Keratinocyte (primary cell): ENCODE measurements around the gene CKAP2. TPM values are rescaled to one million over a fixed set of nuclear protein-coding genes. Genes with fewer than 3 reads are reported as not detected.
A peak's percentile ranks its signal among the peaks of the same experiment; 100 is the strongest.

Source experiments
- DNase-seq: peaks from one replicate; pipeline ENCODE4 v3.0.0-alpha.2; 2011; ENCODE audit warnings: low read depth, missing footprints, low spot score
- FAIRE-seq: peaks from 2 replicates; lab custom pipeline; 2011; peaks lifted over from hg19 to GRCh38; lab: Jason Lieb, UNC
- H2AFZ ChIP-seq: 2 replicates; pipeline ENCODE4 v1.6.0; 2012; ENCODE audit warnings: low read length, control low read depth, inconsistent platforms; ENCODE audit not compliant: control insufficient read depth
- H3K27ac ChIP-seq: 2 replicates; pipeline ENCODE4 v1.5.1; 2011; ENCODE audit warnings: low read length; ENCODE audit not compliant: control insufficient read depth, insufficient read depth
- H3K27me3 ChIP-seq: 3 replicates; pipeline ENCODE4 v1.6.0; 2011; ENCODE audit warnings: low read length; ENCODE audit not compliant: control insufficient read depth, insufficient read depth; ENCODE audit errors: extremely low read depth
- H3K36me3 ChIP-seq, 2 experiments: 2 replicates in 1 of 2; 3 replicates in 1 of 2; pipeline ENCODE4 v1.5.1; 2011; ENCODE audit warnings: low read length in 2 of 2, mild to moderate bottlenecking in 1 of 2; ENCODE audit not compliant: control insufficient read depth in 2 of 2, insufficient read depth in 2 of 2; ENCODE audit errors: extremely low read depth in 1 of 2
- H3K4me1 ChIP-seq: 3 replicates; pipeline ENCODE4 v1.5.1; 2011; ENCODE audit warnings: low read length; ENCODE audit not compliant: control insufficient read depth, insufficient read depth; ENCODE audit errors: extremely low read depth
- H3K4me2 ChIP-seq: 3 replicates; pipeline ENCODE4 v1.6.0; 2011; ENCODE audit warnings: low read depth, low read length; ENCODE audit not compliant: control insufficient read depth, insufficient read depth; ENCODE audit errors: extremely low read depth
- H3K4me3 ChIP-seq, 3 experiments: fragments of 200-600 bp in 1 of 3; sonication (generic) in 1 of 3; 2 replicates in 2 of 3; 3 replicates in 1 of 3; pipeline ENCODE4 v1.5.1; 2011 to 2016; ENCODE audit warnings: low read length in 3 of 3, mild to moderate bottlenecking in 3 of 3, control low read depth in 2 of 3, inconsistent platforms in 1 of 3, low read depth in 1 of 3, mixed read lengths in 1 of 3, mixed run types in 1 of 3, moderate library complexity in 1 of 3; ENCODE audit not compliant: control insufficient read depth in 2 of 3, insufficient read depth in 2 of 3; ENCODE audit errors: extremely low read depth in 1 of 3
- H3K79me2 ChIP-seq: 2 replicates; pipeline ENCODE4 v1.6.0; 2012; ENCODE audit warnings: low read length; ENCODE audit not compliant: control insufficient read depth, insufficient read depth
- H3K9ac ChIP-seq: 3 replicates; pipeline ENCODE4 v1.6.0; 2011; ENCODE audit warnings: low read length; ENCODE audit not compliant: control insufficient read depth, insufficient read depth; ENCODE audit errors: extremely low read depth
- H3K9me1 ChIP-seq: 3 replicates; pipeline ENCODE4 v1.6.0; 2011; ENCODE audit warnings: low read length; ENCODE audit not compliant: control insufficient read depth, insufficient read depth; ENCODE audit errors: extremely low read depth
- H3K9me3 ChIP-seq: 2 replicates; pipeline ENCODE4 v1.5.1; 2012; ENCODE audit warnings: low read depth, low read length; ENCODE audit not compliant: control insufficient read depth
- H4K20me1 ChIP-seq: 3 replicates; pipeline ENCODE4 v1.6.0; 2011; ENCODE audit warnings: low read length; ENCODE audit not compliant: control insufficient read depth, insufficient read depth; ENCODE audit errors: extremely low read depth
- EZH2 ChIP-seq: IDR thresholded peaks from one replicate; pipeline ENCODE4 v1.6.1; 2012; ENCODE audit warnings: inconsistent platforms, mild to moderate bottlenecking, low read length, moderate library complexity
- dilution Hi-C: fragments of 300-500 bp; cut with MboI; formaldehyde crosslinking; loops from one replicate; pipeline ENCODE4 v1.7.0; 2020; ENCODE audit warnings: low sequenced_read_pairs; ENCODE audit not compliant: extremely low pct_ligation_motif_present
- polyA plus RNA-seq, 5 experiments: library from polyadenylated mRNA; depleted of rRNA in 3 of 5; stranded (reverse) in 3 of 5; stranded (forward) in 1 of 5; unstranded in 1 of 5; fragments of >200 nt; gene quantifications; 1 replicate in 1 of 5; 2 replicates in 3 of 5; 3 replicates in 1 of 5; pipeline versions ENCODE4 v1.2.1 to v1.2.3, GENCODE V29; 2011 to 2012; ENCODE audit warnings: missing spikeins in 2 of 5, low read depth in 1 of 5, low replicate concordance in 1 of 5
- TF ChIP-seq, protein P1 (sequence below), 3 experiments: IDR thresholded peaks in 1 of 3; conservative IDR thresholded peaks in 1 of 3; optimal IDR thresholded peaks in 1 of 3; 2 replicates in 2 of 3; 3 replicates in 1 of 3; pipeline versions ENCODE3 to v1.5.1; 2011; ENCODE audit warnings: low read length in 3 of 3, mild to moderate bottlenecking in 3 of 3, moderate library complexity in 2 of 3, control low read depth in 1 of 3, inconsistent platforms in 1 of 3; ENCODE audit not compliant: insufficient read depth in 2 of 3; ENCODE audit errors: extremely low read depth in 1 of 3

CKAP2 gene
- polyA plus RNA-seq, 1 donor (not counting 4 experiments of a cell fraction or from before 2014, with no cell fraction given): 29.7 TPM

DNA sequence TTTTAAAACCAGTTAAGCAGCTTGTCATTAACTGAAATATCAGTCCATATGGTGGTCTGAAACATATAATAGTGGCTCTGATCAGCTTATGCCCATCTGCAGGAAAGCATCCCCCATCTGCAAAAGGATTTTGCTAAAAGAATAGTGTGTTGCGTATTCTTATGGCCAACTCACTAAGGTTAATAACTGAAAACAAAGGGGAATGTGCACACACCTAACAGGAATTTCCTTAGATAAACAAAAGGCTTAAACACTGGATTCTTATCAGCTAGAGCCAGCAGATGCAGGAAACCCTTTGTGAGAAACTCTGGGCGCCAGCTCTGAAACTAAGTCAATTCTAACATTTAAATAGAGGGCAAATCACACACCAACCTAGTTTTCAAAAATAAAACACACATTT is 27.0 kb upstream of the CKAP2 start:
- dilution Hi-C loops: no loop called here
- no peaks in the 10 kb centered on the region for H4K20me1 ChIP-seq
- DNase-seq: no peak
- H3K27me3 ChIP-seq: no peaks in the 10 kb centered on the region
- no peak overlapping the region for H2AFZ ChIP-seq
- H3K4me1 ChIP-seq: no peaks in the 10 kb centered on the region
- H3K4me3 ChIP-seq: no peak overlapping the region
- H3K27ac ChIP-seq: no peak overlapping the region
- no peaks in the 10 kb centered on the region for H3K9me3 ChIP-seq
- FAIRE-seq: peak; percentile 71
- no peak for TF ChIP-seq EZH2
- H3K36me3 ChIP-seq: peaks cover 13 to 20% of the 10 kb centered on the region in 2 experiments
- H3K4me2 ChIP-seq: no peak overlapping the region
- no peak overlapping the region for H3K9ac ChIP-seq
- peaks cover 4% of the 10 kb centered on the region for H3K79me2 ChIP-seq
- no peaks in the 10 kb centered on the region for H3K9me1 ChIP-seq

DNA sequence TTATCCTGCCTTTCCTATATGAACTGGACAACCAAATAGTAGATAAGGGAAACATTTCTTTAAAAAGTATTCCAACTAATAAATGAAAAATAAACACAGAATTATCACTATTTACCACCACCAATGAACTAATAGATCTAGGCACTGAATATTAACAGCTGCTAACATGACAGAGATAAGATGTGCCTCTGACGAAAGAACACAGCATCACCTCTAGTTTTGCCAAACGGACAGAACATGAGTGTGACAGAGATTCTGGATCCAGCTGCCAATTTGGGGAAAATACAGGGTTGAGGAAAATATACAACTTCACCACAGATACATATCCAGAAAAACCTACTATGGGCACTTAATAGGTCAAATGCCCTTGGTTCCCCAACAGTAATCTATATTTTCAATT is 22.8 kb upstream of the CKAP2 start:
- Histone ChIP-seq H3K4me1 (no peaks in the 10 kb centered on the region), H3K27me3 (no peaks in the 10 kb centered on the region), H4K20me1 (no peaks in the 10 kb centered on the region), H3K9ac (no peak overlapping the region), H2AFZ (no peak overlapping the region), H3K36me3 (peaks cover 11 to 21% of the 10 kb centered on the region in 2 experiments), H3K9me3 (no peaks in the 10 kb centered on the region), H3K79me2 (peaks cover 4% of the 10 kb centered on the region), H3K9me1 (no peaks in the 10 kb centered on the region), H3K4me3 (no peak overlapping the region), H3K27ac (no peak overlapping the region), H3K4me2 (no peak overlapping the region)
- TF ChIP-seq EZH2: no peak
- dilution Hi-C loops: no loop called here
- FAIRE-seq: no peak
- no peak for DNase-seq

DNA sequence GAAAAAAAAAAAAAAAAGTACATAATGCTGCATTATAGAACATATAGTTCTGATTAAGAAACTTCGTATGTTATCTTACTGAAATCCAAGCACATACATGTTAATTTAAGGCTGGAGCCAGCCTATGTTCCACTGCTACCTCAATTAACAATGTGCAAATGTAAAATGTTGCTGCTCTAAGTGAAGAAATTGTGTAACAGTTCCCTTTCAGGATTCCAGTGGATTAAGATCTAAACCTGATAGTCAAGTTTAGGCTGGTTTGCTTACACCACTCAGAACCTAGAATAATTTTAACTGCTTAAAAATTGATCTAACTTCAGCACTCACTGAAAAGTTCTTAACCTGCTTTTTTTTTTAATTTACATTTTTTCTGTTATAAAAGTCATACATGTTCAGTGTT is 9.0 kb upstream of the CKAP2 start:
- Histone ChIP-seq H3K4me2 (peak overlapping the region; percentile 18), H2AFZ (no peak overlapping the region), H3K36me3 (peaks cover 2 to 10% of the 10 kb centered on the region in 2 experiments), H3K4me1 (peaks cover 29% of the 10 kb centered on the region), H3K9me3 (no peaks in the 10 kb centered on the region), H4K20me1 (no peaks in the 10 kb centered on the region), H3K9ac (no peak overlapping the region), H3K27ac (peak overlapping the region; percentile 17), H3K27me3 (no peaks in the 10 kb centered on the region), H3K79me2 (peaks cover 58% of the 10 kb centered on the region), H3K9me1 (no peaks in the 10 kb centered on the region), H3K4me3 (peak overlapping the region in 1 of 3 experiments; percentile 12)
- FAIRE-seq: peak; percentile 9
- dilution Hi-C loops: no loop called here
- TF ChIP-seq, protein P1, sequence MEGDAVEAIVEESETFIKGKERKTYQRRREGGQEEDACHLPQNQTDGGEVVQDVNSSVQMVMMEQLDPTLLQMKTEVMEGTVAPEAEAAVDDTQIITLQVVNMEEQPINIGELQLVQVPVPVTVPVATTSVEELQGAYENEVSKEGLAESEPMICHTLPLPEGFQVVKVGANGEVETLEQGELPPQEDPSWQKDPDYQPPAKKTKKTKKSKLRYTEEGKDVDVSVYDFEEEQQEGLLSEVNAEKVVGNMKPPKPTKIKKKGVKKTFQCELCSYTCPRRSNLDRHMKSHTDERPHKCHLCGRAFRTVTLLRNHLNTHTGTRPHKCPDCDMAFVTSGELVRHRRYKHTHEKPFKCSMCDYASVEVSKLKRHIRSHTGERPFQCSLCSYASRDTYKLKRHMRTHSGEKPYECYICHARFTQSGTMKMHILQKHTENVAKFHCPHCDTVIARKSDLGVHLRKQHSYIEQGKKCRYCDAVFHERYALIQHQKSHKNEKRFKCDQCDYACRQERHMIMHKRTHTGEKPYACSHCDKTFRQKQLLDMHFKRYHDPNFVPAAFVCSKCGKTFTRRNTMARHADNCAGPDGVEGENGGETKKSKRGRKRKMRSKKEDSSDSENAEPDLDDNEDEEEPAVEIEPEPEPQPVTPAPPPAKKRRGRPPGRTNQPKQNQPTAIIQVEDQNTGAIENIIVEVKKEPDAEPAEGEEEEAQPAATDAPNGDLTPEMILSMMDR (optimal IDR thresholded peaks at IDR 0.05 in 1 of 3, IDR thresholded peaks at IDR 0.05 in 1 of 3, conservative IDR thresholded peaks at IDR 0.05 in 1 of 3; ENCODE audit: extremely low read depth in 1 of 3, insufficient read depth in 2 of 3, low read length in 3 of 3): no peak
- TF ChIP-seq EZH2: no peak
- no peak for DNase-seq
